T-helper 22 cell (primary cell): ENCODE measurements around the gene TAS2R38.

Experiments
- DNase-seq: peaks from one replicate; pipeline ENCODE4 v3.0.0-alpha.2; 2020; ENCODE audit warnings: low read depth

The TAS2R38 gene

GRCh38 chr7:141975806-141976523, 2.4 kb upstream of the TAS2R38 start:
- peak; percentile 7 for DNase-seq

DNA sequence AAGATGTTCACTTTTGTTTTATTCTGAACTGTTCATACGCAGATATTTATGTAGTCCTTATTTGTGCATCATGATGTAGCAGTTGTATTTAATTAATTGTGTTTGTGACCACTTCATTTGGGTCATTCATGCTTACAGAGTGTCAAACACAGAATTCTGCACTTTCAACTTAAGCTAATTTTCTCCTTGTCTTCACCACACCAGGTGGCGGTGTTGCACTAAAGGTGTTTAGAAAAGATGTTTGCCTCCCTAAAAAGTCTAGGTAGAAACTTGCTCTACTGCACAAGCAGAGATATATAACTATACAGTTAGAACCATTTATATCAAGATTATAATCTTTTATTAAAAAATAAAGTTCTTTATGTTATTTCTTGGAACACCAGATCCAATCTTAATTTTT, 1.3 kb upstream of the TAS2R38 start:
- DNase-seq = no peak

GRCh38 chr7:141960687-141961422, 12.7 kb downstream of the TAS2R38 start:
- DNase-seq = no peak

DNA sequence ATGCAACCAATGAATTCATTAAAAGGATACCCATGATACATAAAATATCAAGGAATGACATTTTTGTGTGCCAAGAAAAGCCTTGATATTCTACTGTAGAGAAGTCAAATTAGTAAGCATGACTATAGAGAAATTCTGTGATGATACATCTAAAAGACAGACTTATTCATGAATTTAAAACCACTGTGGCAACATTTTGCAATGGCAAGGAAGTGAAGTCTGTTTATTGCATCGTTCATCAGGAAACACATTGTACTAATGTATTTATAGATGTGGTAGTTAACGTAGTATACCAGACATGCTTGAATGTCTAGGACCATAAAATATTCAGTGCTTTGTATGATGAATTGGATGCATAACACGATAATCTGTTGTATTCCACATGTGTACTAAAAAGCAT, 17.5 kb downstream of the TAS2R38 start:
- no peak for DNase-seq

DNA sequence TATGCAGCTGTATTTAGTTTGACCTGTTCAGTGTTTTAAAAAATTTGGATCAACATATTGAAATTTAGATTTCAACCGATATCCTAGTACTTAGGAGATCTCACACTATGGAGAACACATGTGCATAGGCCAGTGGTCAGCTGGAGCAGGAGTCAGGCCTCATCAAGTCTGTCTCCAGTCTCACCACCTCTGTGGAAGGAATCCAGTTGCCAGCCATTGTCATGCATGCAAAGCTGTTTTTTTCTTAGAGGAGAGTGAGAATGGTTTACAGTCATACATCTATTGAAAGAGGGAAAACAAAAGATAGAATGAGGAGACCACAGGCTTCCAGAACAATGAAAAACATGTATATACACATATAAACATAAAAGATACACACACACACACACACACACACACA, 19.2 kb downstream of the TAS2R38 start:
- no peak for DNase-seq

DNA sequence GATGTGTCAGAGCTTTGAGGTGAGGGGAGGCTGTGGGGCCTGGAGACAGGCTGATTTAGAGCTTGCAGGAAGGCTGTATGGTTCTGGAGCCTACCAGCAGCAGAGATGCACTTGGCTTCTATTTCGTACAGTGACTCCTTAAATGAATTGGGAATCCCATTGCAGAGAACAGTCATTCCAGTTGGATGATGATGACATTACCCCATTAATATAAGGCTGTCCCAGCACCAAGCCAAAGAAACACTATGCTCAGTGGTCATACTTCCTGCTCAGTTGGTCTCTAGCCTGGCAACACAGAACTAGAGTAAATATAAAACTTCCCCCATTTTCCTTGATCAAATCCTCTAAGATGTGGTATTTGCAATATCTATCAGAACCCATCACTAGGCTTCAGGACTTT, 21.1 kb downstream of the TAS2R38 start:
- DNase-seq = no peak

GRCh38 chr7:141950806-141951205, 22.8 kb downstream of the TAS2R38 start:
- DNase-seq = no peak

- no peak for DNase-seq
Measured at GRCh38 chr7:141949911-141950310, 23.7 kb downstream of the TAS2R38 start.

DNA sequence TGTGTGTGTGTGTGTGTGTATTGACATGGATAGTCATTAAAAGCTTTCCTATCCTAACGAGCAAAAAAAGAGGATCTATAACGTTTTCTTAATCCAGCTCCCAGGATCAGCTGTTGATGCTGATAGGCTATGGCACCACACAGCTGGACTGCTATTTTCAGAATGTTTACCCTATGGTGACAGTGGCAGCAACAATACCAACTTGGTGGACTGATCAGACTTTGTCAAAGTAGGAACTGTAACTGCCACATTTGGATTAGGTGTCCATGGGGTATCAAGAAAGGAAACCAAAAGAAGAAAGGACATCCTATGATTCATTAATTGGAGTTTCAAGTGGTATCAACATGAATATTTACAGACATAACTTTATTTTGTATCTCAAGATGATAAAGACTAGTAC, 24.1 kb downstream of the TAS2R38 start:
- DNase-seq = no peak

- no peak for DNase-seq
Measured at GRCh38 chr7:141949021-141949420, 24.6 kb downstream of the TAS2R38 start.

- DNase-seq = no peak
Measured at GRCh38 chr7:141946796-141947195, 26.8 kb downstream of the TAS2R38 start, which contains the start of gene CLEC5A. Gene CLEC5A, minus strand, starts transcription at chr7:141946974. Its CDS starts 682 bp downstream, at chr7:141946292.

DNA sequence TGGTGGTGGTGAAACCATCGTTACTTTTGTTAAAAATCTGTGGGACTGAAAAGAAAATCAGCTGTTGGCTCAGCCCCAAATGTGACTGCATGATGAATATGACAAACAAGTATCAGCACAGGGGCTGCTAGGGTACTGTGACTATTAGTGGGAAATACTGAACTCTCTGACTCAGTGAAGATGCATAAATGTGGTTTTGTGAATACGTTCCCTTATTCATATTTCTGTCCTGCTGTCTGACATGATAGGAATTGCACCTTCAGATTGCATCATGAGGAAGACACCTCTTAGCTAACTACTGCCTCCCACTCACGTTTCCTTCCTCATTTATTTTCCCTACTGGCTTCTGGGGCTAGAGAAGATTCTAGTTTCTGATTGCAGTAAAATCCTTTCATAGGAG, 28.2 kb downstream of the TAS2R38 start:
- DNase-seq = no peak

- DNase-seq = no peak
Measured at GRCh38 chr7:141944811-141945210, 28.8 kb downstream of the TAS2R38 start.

DNA sequence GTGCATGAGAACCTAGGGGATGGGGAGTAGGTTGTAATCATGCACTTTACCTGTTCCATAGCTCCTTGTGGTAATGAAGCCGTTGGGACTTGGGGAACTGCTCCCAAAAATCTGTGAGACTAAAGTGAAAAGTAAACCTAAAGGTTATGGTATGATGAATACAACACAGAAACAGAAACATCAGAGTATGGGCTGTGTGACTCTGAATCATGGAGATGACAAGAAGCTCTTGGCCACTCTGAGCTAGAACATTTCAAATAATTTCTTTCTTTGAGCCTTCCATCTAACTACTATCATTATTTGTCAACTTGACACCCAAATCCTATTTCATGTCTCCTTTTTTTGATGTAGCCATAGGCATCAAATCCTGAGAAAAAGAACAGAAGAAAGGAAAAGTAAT, 29.7 kb downstream of the TAS2R38 start:
- no peak for DNase-seq

GRCh38 chr7:141941075-141941474, 32.5 kb downstream of the TAS2R38 start:
- DNase-seq = no peak

DNA sequence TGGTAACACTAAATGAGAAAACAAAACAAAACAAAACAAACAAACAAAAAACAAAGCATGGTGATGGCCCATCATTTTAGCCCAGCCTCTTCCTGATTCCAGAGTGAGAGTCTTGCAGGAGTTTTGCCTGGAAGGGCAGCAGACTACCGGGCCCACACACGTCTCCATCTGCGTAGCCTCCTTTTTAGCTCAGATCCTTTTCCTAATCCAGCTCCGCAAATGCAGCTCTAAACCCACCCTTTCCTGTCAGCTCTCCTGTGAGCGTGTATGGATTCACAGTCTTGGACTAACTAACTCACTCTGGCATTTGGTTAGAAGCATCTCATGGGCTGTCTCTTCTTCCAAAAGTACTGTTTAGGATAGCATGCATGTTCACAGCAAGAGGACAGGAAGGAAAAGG, 43.4 kb downstream of the TAS2R38 start:
- no peak for DNase-seq

- no peak for DNase-seq
Measured at GRCh38 chr7:141928845-141929195, 44.8 kb downstream of the TAS2R38 start.

DNA sequence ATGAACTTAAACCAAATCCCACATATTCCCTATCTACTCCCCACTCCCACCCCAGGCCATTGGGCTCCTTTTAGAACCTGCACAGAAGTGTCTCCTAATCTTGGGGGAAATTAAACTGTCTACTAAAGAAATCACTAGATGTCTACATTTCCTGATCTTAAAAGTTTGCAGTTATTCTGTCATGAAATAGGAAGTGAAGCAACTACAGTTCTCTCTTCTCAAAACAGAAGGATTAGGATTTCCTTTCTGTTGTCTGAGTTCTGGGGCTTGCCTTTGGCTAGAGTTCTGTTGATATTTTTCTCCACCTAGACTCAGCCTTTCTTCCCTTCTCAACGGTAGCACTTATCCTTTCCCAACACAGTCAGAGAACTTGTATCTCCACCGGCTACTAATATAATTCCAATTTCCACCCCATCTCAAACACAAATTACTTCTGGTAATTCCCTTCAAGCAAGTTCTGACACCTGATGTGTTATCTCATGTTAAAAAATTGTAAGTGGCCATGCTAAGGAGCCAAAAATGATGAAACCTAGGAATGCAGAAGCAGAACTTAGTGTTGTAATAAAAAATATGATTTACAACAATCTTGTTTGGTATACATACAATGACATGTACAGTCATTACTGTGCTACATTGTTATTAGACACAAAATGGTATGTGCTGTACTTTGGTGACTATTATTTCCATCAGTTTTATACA, 45.3 kb downstream of the TAS2R38 start:
- no peak for DNase-seq
